Caco-2 (cell line): Measurements from ENCODE around the gene PAXIP1. TPM values are rescaled to one million over a fixed set of nuclear protein-coding genes. Genes with fewer than 3 reads are reported as not detected.

Source experiments
- BruUV-seq: library from RNA; stranded (reverse); fragments of 400-500 nt; replicated peaks from 2 replicates; lab custom pipeline; 2021; lab: Mats Ljungman, UMichigan
- CTCF ChIA-PET: fragments of 300-600 bp; sonication (Branson Sonifier 250); formaldehyde crosslinking; loops from one replicate; lab custom pipeline; 2022; ENCODE audit warnings: antibody characterized with exemption; lab: Charles Lee
- POLR2A ChIA-PET: fragments of 300-600 bp; sonication (Branson Sonifier 250); formaldehyde crosslinking; loops from one replicate; lab custom pipeline; 2022; ENCODE audit warnings: antibody characterized with exemption; lab: Charles Lee
- DNase-seq, 2 experiments: peaks; one replicate each; pipeline versions ENCODE4 v3.0.0 to v3.0.0-alpha.2; 2020 to 2022
- H3K27me3 ChIP-seq: replicated peaks from 2 replicates; pipeline ENCODE4 v1.6.0; 2011; ENCODE audit warnings: low read length; ENCODE audit not compliant: control insufficient read depth, insufficient read depth
- H3K36me3 ChIP-seq: 2 replicates; pipeline ENCODE4 v1.5.1; 2011; ENCODE audit warnings: low read length; ENCODE audit not compliant: control insufficient read depth, insufficient read depth
- H3K4me1 ChIP-seq: fragments of 250-450 bp; sonication (Bioruptor Pico); 2 replicates; pipeline ENCODE4 v1.5.1; 2020; ENCODE audit warnings: mild to moderate bottlenecking
- H3K4me3 ChIP-seq: 2 replicates; pipeline ENCODE4 v1.5.1; 2011; ENCODE audit warnings: low read depth, mild to moderate bottlenecking, control low read depth, low read length
- H3K9me3 ChIP-seq: fragments of 250-450 bp; sonication (Bioruptor Pico); 2 replicates; pipeline ENCODE4 v1.5.1; 2020; ENCODE audit warnings: mild to moderate bottlenecking, moderate library complexity
- H3K27ac Mint-ChIP-seq: one replicate; pipeline ENCODE4 v1.8.0; 2022; ENCODE audit warnings: mixed read lengths; ENCODE audit not compliant: unreplicated experiment
- H3K27me3 Mint-ChIP-seq: one replicate; pipeline ENCODE4 v1.8.0; 2022; ENCODE audit warnings: mixed read lengths; ENCODE audit not compliant: insufficient read depth, unreplicated experiment
- H3K36me3 Mint-ChIP-seq: one replicate; pipeline ENCODE4 v1.8.0; 2022; ENCODE audit warnings: mild to moderate bottlenecking, mixed read lengths; ENCODE audit not compliant: insufficient read depth, unreplicated experiment
- H3K4me1 Mint-ChIP-seq: one replicate; pipeline ENCODE4 v1.8.0; 2022; ENCODE audit warnings: low read depth, mixed read lengths; ENCODE audit not compliant: unreplicated experiment
- H3K4me3 Mint-ChIP-seq: one replicate; pipeline ENCODE4 v1.8.0; 2022; ENCODE audit warnings: mild to moderate bottlenecking, moderate library complexity, mixed read lengths; ENCODE audit not compliant: unreplicated experiment
- H3K9me3 Mint-ChIP-seq: one replicate; pipeline ENCODE4 v1.8.0; 2022; ENCODE audit warnings: mixed read lengths; ENCODE audit not compliant: unreplicated experiment
- intact Hi-C: fragments of 100-400 bp; cut with micrococcal nuclease; formaldehyde crosslinking; loops from one replicate; pipeline ENCODE4 v1.10.0; 2022; ENCODE audit not compliant: unreplicated experiment
- total RNA-seq: library from RNA; stranded (reverse); gene quantifications from 2 replicates; pipeline ENCODE4 v1.2.3, GENCODE V29; 2022
- TF ChIP-seq, protein P1 (sequence below), 2 experiments: fragments of 200-600 bp in 1 of 2; IDR thresholded peaks; 1 replicate in 1 of 2; 2 replicates in 1 of 2; pipeline versions ENCODE4 v1.5.1 to v1.8.0; 2011 to 2022; ENCODE audit warnings: antibody characterized with exemption in 1 of 2, control low read depth in 1 of 2, inconsistent platforms in 1 of 2, low read depth in 1 of 2, low read length in 1 of 2, mild to moderate bottlenecking in 1 of 2, moderate library complexity in 1 of 2; ENCODE audit not compliant: insufficient read depth in 1 of 2, severe bottlenecking in 1 of 2, unreplicated experiment in 1 of 2

Gene PAXIP1
- total RNA-seq, 1 experiment from 2014 or later, result 31.5 TPM

DNA sequence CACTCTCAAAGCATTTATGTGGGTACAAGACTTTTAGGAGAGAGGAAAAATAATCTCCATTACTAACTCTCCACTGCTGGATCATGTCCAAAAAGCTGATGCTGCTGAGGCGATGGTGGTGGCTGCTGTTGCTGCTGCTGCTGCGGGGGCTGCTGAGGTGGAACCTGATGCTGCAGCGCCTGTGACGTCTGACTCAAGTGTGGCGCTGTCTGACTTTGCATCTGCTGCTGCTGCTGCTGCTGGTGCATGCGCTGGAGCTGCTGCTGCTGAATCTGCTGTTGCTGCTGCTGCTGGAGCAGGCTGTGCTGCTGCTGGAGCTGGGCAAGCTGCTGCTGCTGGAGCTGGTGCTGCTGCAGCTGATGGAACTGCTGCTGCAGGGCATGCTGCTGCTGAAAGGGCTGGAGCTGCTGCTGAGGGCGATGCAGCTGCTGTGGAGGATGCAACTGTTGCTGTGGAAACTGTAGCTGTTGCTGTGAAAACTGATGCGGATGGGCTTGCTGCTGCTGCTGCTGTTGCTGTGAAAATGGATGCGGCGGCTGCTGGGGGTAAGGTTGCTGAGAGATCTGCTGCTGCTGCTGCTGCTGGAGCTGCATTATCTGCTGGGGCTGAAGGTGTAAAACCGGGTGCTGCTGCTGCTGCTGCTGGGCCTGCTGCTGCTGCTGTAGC, 34.5 kb downstream of the PAXIP1 start:
- H3K4me3 Mint-ChIP-seq, result no peak overlapping the region
- H3K36me3 ChIP-seq, result peaks cover 5% of the 10 kb centered on the region
- CTCF ChIA-PET, result no interaction called here

DNA sequence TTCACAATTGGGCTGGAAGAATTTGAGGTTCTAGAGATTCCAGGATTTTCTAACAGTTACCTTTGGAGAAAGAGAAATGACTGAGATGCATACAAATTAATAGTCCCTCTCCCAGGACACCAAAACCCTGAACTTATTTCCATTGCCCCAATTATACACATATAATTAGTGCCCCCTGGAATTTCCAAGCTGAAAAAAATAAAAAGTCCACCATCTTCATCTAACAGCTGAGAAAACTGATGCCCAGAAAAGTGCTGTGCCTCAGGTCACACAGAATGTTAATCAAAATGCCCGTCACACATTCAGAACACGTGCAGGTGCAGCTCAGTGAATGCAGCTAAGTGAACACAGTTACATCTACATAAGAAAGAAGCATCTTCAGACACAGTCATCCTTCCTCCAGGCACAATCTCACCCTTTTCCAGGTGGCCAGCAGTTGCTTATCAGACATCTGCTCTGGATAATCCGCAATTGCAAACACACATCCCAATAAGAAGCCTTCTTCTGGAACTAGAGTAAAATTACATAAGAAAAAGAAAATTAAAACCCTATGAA, 35.4 kb downstream of the PAXIP1 start:
- H3K9me3 ChIP-seq, result no peaks in the 10 kb centered on the region
- H3K27me3 ChIP-seq, result no peaks in the 10 kb centered on the region
- ChIA-PET POLR2A (no interaction called here), CTCF (no interaction called here)
- TF ChIP-seq, protein P1, sequence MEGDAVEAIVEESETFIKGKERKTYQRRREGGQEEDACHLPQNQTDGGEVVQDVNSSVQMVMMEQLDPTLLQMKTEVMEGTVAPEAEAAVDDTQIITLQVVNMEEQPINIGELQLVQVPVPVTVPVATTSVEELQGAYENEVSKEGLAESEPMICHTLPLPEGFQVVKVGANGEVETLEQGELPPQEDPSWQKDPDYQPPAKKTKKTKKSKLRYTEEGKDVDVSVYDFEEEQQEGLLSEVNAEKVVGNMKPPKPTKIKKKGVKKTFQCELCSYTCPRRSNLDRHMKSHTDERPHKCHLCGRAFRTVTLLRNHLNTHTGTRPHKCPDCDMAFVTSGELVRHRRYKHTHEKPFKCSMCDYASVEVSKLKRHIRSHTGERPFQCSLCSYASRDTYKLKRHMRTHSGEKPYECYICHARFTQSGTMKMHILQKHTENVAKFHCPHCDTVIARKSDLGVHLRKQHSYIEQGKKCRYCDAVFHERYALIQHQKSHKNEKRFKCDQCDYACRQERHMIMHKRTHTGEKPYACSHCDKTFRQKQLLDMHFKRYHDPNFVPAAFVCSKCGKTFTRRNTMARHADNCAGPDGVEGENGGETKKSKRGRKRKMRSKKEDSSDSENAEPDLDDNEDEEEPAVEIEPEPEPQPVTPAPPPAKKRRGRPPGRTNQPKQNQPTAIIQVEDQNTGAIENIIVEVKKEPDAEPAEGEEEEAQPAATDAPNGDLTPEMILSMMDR (IDR thresholded peaks at IDR 0.05; ENCODE audit: insufficient read depth in 1 of 2, low read depth in 1 of 2, low read length in 1 of 2, severe bottlenecking in 1 of 2, unreplicated experiment in 1 of 2), result no peak
- Mint-ChIP-seq H3K9me3 (no peaks in the 10 kb centered on the region), H3K36me3 (peaks cover 58% of the 10 kb centered on the region), H3K4me3 (no peak overlapping the region), H3K4me1 (no peaks in the 10 kb centered on the region), H3K27me3 (no peaks in the 10 kb centered on the region), H3K27ac (no peak overlapping the region)
- BruUV-seq, result no TSS peak
- intact Hi-C loops, result no loop called here
- DNase-seq, result no peak
- peaks cover 5% of the 10 kb centered on the region for H3K36me3 ChIP-seq
- H3K4me3 ChIP-seq, result no peak overlapping the region
- H3K4me1 ChIP-seq, result no peaks in the 10 kb centered on the region

More for the DNA sequence above, 34.5 kb downstream of the PAXIP1 start:
- DNase-seq, result no peak
- H3K9me3 ChIP-seq, result no peaks in the 10 kb centered on the region
- no peaks in the 10 kb centered on the region for H3K27me3 ChIP-seq
- TF ChIP-seq, protein P1 (IDR thresholded peaks at IDR 0.05; ENCODE audit: insufficient read depth in 1 of 2, low read depth in 1 of 2, low read length in 1 of 2, severe bottlenecking in 1 of 2, unreplicated experiment in 1 of 2), result no peak
- H3K9me3 Mint-ChIP-seq, result no peaks in the 10 kb centered on the region
- H3K4me1 Mint-ChIP-seq, result no peaks in the 10 kb centered on the region
- no peak overlapping the region for H3K4me3 ChIP-seq
- no peaks in the 10 kb centered on the region for H3K4me1 ChIP-seq
- POLR2A ChIA-PET, result no interaction called here
- H3K27ac Mint-ChIP-seq, result no peak overlapping the region
- no TSS peak for BruUV-seq
- intact Hi-C loops, result no loop called here
- peaks cover 58% of the 10 kb centered on the region for H3K36me3 Mint-ChIP-seq
- H3K27me3 Mint-ChIP-seq, result no peaks in the 10 kb centered on the region

DNA sequence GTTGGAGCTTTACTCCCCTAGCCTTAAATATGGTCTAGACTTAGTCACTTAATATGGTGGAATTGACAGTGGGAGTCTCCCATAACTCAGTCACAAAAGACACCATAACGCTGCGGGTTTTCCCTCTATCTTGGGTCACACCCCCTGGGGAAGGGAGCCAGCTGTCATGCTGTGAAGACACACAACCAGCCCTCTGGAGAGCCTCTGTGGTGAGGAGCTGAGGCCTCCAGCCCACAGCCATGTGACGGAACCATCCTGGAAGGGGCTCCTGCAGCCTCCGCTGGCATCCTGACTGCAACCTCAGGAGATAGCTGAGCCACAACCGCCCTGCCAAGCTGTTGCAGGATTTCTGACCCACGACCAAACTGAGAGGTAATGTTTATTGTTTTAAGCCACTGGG, 37.9 kb downstream of the PAXIP1 start:
- Mint-ChIP-seq H3K27ac (no peak overlapping the region), H3K9me3 (no peaks in the 10 kb centered on the region), H3K4me3 (no peak overlapping the region), H3K4me1 (no peaks in the 10 kb centered on the region), H3K36me3 (peaks cover 74% of the 10 kb centered on the region), H3K27me3 (no peaks in the 10 kb centered on the region)
- intact Hi-C loops, result no loop called here
- DNase-seq, result no peak
- TF ChIP-seq, protein P1 (IDR thresholded peaks at IDR 0.05; ENCODE audit: insufficient read depth in 1 of 2, low read depth in 1 of 2, low read length in 1 of 2, severe bottlenecking in 1 of 2, unreplicated experiment in 1 of 2), result no peak
- BruUV-seq, result no TSS peak
- peaks cover 7% of the 10 kb centered on the region for H3K36me3 ChIP-seq
- H3K9me3 ChIP-seq, result no peaks in the 10 kb centered on the region
- CTCF ChIA-PET, result no interaction called here
- H3K4me3 ChIP-seq, result no peak overlapping the region
- POLR2A ChIA-PET, result no interaction called here
- no peaks in the 10 kb centered on the region for H3K27me3 ChIP-seq
- no peaks in the 10 kb centered on the region for H3K4me1 ChIP-seq
